Activated CD8-positive, alpha-beta T cell treated with anti-CD3 and anti-CD28 coated beads for 36 hours (primary cell): ENCODE results near the gene CMC2. TPM values are rescaled to one million over a fixed set of nuclear protein-coding genes. Genes with fewer than 3 reads are reported as not detected.

Source experiments
- ATAC-seq: fragments of 200-7000 bp; cut with Tn5 transposase; one replicate; pipeline ENCODE4 v1.10.0; 2021; ENCODE audit warnings: mild to moderate bottlenecking, moderate library complexity
- CTCF ChIA-PET: fragments of 350-600 bp; sonication (Branson Sonifier 250); formaldehyde crosslinking; loops from one replicate; lab custom pipeline; 2021; ENCODE audit warnings: antibody characterized with exemption; lab: Charles Lee
- POLR2A ChIA-PET: fragments of 350-600 bp; sonication (Branson Sonifier 250); formaldehyde crosslinking; loops from one replicate; lab custom pipeline; 2021; ENCODE audit warnings: antibody characterized with exemption; lab: Charles Lee
- DNase-seq: peaks from one replicate; pipeline ENCODE4 v3.0.0-alpha.2; 2020
- H3K27ac Mint-ChIP-seq: one replicate; pipeline ENCODE4 v1.8.0; 2021; ENCODE audit warnings: mild to moderate bottlenecking, mixed read lengths
- H3K27me3 Mint-ChIP-seq: one replicate; pipeline ENCODE4 v1.8.0; 2021; ENCODE audit warnings: mixed read lengths
- H3K36me3 Mint-ChIP-seq: one replicate; pipeline ENCODE4 v1.8.0; 2021; ENCODE audit warnings: low read depth, mixed read lengths
- H3K4me1 Mint-ChIP-seq: one replicate; pipeline ENCODE4 v1.8.0; 2021; ENCODE audit warnings: low read depth, mixed read lengths
- H3K4me3 Mint-ChIP-seq: one replicate; pipeline ENCODE4 v1.8.0; 2021; ENCODE audit warnings: mild to moderate bottlenecking, moderate library complexity, mixed read lengths
- H3K9me3 Mint-ChIP-seq: one replicate; pipeline ENCODE4 v1.8.0; 2021; ENCODE audit warnings: mixed read lengths
- CTCF ChIP-seq: fragments of 200-600 bp; IDR thresholded peaks from one replicate; pipeline ENCODE4 v1.8.0; 2022; ENCODE audit warnings: antibody characterized with exemption, mild to moderate bottlenecking
- intact Hi-C: fragments of 100-400 bp; cut with micrococcal nuclease; formaldehyde crosslinking; loops from one replicate; pipeline ENCODE4 v1.10.0; 2022
- total RNA-seq, 2 experiments: library from RNA; stranded (reverse); gene quantifications; one replicate each; pipeline ENCODE4 v1.2.3, GENCODE V29; 2021

The CMC2 gene
- total RNA-seq, 2 experiments from 2014 or later: 105 to 106 TPM

GRCh38 chr16:80947708-80948625, 58.7 kb downstream of the CMC2 start:
- ChIA-PET POLR2A (no interaction called here), CTCF (interaction anchor here (0.8 to 1.0 kb wide), 2 partner anchors 11 to 24 kb away, joined by 3 read pairs; no protein-coding TSS in a partner anchor)
- TF ChIP-seq CTCF: no peak
- ATAC-seq (peak; percentile 20), DNase-seq (no peak)
- H3K4me1 Mint-ChIP-seq: peaks cover 10% of the 10 kb centered on the region
- H3K4me3 Mint-ChIP-seq: no peak overlapping the region
- no peaks in the 10 kb centered on the region for H3K36me3 Mint-ChIP-seq
- intact Hi-C loops: no loop called here
- peaks cover 1% of the 10 kb centered on the region for H3K27me3 Mint-ChIP-seq
- H3K9me3 Mint-ChIP-seq: peaks cover 2% of the 10 kb centered on the region
- H3K27ac Mint-ChIP-seq: no peak overlapping the region

- Mint-ChIP-seq H3K4me3 (no peak overlapping the region), H3K9me3 (peaks cover 2% of the 10 kb centered on the region), H3K27ac (no peak overlapping the region), H3K4me1 (peaks cover 10% of the 10 kb centered on the region), H3K27me3 (peaks cover 1% of the 10 kb centered on the region), H3K36me3 (no peaks in the 10 kb centered on the region)
- TF ChIP-seq CTCF: no peak
- DNase-seq (no peak), ATAC-seq (no peak)
- intact Hi-C loops: no loop called here
- POLR2A ChIA-PET: no interaction called here
- CTCF ChIA-PET: no interaction called here
Observed at GRCh38 chr16:80947239-80947638, 59.4 kb downstream of the CMC2 start.

GRCh38 chr16:80946481-80946880, 60.2 kb downstream of the CMC2 start:
- H3K27ac Mint-ChIP-seq: no peak overlapping the region
- ChIA-PET CTCF (no interaction called here), POLR2A (no interaction called here)
- peaks cover 10% of the 10 kb centered on the region for H3K4me1 Mint-ChIP-seq
- intact Hi-C loops: no loop called here
- no peaks in the 10 kb centered on the region for H3K36me3 Mint-ChIP-seq
- peaks cover 1% of the 10 kb centered on the region for H3K27me3 Mint-ChIP-seq
- DNase-seq: no peak
- H3K4me3 Mint-ChIP-seq: no peak overlapping the region
- peaks cover 2% of the 10 kb centered on the region for H3K9me3 Mint-ChIP-seq
- no peak for TF ChIP-seq CTCF
- ATAC-seq: no peak

GRCh38 chr16:80940069-80940856, 66.4 kb downstream of the CMC2 start:
- CTCF ChIA-PET: interaction anchor here (0.7 to 2.7 kb wide), 3 partner anchors 13 to 48 kb away, joined by 3 to 15 read pairs (median 3); no protein-coding TSS in a partner anchor

More at GRCh38 chr16:80940069-80940856, 66.4 kb downstream of the CMC2 start:
- H3K4me3 Mint-ChIP-seq: no peak overlapping the region
- no peak for ATAC-seq
- peaks cover 2% of the 10 kb centered on the region for H3K9me3 Mint-ChIP-seq
- DNase-seq: no peak
- no peaks in the 10 kb centered on the region for H3K36me3 Mint-ChIP-seq
- H3K4me1 Mint-ChIP-seq: no peaks in the 10 kb centered on the region
- POLR2A ChIA-PET: no interaction called here
- no peak overlapping the region for H3K27ac Mint-ChIP-seq
- H3K27me3 Mint-ChIP-seq: peaks cover 6% of the 10 kb centered on the region
- intact Hi-C loops: no loop called here
- TF ChIP-seq CTCF: no peak
